NCI-H69 (cell line): Measurements from ENCODE around the gene UPF1.

ENCODE experiments used
- DNase-seq: peaks from one replicate; lab custom pipeline; 2025; lab: John Stamatoyannopoulos, UW

UPF1 gene

DNA sequence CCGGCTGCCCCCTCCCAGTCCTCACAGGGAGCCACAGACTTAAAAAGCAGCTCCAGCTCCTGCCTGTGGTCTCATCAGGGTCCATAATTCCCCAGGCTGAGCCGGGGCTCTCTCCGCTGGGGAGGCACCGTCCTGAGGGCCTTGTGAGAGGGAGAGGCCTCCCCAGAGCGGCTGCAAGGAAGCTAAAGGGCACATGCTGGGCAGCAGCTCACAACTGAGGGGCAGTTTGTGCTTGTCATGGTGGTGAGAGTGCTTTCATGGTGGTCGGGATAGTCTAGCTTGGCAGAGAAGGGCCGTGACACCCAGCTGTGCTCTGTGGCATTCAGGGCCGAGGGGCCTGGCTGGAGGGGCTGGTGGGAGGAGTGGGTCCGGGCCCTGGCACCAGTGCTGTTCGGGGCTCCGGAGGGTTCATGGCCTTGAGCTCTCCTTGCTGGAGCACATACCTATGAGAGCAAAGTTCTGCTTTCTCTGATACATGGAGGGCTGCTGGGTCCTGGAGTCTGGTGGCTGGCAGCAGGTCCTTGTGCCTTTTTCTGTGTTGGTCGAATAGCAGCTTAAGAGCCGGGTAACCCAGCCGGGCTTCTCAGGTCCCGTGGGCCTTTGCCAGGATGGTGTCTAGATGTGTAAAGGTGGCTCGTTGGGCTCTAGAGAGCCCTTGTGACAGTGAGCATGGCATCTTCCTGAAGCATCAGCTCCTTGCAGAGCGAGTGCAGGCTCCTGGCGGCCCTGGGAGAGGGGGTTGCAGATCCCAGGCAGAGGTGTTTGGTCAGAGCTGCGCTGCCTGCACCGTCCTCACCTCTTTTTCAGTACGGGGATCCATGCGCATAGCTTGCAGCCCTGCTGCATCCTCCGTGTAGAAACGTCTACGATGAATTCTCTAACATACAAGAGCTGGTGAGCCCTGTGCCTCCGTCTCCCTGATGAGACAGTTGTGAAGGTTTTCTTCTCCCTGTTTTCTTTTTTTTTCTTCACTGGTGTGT lies 8.8 kb downstream of the UPF1 start:
- no peak for DNase-seq

DNA sequence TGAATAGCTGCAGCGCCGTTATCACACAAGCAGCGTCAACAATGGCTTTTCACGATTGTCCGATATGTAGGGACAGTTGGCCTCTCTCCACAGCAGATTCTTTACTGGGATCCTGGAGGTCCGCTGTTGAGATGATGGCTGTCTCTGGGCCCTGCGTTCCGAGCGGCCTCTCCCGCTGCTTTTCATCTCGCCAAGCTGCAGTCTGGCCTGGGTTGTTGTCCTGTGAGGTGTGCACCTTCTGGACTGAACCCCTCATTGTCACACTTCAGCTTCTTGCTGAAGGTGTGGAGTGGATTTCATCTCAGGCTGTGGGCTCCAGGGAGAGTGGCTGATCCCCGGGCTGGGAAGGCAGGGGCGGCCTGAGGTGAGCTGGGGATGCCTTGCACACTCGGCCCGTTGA lies 9.6 kb downstream of the UPF1 start:
- DNase-seq, result no peak

DNA sequence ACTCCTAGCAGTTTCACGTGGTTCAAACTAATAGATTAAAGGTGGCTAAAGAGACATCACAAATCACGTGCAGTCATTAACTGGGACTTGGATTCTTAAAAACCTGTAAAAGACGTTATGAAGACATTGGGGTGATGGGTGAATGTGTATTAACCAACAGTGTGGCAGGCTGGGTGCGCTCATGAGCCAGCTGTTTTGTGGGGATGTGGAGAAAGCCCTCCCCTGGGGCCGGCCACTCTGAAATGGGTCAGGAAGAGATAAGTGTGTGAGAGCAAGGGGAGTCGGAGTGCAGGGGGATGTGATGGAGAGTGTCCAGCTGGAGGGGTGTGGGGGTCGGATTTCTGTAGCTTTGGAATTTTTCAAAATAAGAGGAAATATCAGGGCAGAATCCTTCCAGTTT lies 10.4 kb downstream of the UPF1 start:
- DNase-seq, result no peak

DNA sequence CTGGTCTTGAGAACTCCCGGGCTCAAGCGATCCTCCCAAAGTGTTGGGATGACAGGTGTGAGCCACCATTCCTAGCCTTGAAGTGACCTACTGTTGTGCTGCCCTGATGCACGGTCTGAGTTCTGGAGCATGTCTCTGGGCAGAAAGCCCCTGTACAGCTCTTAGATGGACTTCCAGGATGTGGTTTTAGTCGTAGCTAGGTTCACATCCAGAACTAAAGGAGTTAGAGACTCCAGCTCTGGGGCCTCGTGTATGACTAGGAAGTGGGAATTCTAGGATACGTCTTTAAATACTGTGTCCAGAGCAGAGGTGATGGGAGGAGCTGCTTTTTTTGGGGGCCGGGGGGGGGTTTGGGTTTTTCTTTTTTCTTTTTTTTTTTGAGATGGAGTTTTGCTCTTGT lies 12.2 kb downstream of the UPF1 start:
- no peak for DNase-seq

DNA sequence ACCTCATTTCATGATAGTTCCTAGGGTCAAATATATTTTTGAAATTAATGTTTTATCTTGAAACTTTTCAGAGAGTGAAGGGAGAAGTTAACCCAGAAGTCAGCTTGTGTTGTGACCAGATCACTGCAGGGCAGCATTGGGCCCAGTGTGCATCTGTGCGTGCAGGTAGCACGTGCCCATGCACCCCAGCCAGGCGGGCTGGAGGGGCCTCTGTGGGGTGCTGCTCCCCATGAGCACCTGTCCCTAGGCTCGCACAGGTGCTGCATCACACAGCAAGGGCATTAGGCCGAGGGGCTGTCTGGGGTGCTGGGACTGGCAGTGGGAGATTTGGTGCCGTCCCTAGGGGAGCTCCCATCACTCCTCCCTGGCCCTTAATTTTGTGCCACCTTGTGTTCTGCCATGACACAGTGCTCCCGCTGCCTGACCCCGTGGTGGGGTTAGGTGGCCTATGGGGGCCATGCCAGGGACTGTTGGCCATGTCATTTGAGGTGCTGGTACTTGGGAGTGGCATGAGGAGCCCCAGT lies 13.1 kb downstream of the UPF1 start:
- DNase-seq, result no peak

DNA sequence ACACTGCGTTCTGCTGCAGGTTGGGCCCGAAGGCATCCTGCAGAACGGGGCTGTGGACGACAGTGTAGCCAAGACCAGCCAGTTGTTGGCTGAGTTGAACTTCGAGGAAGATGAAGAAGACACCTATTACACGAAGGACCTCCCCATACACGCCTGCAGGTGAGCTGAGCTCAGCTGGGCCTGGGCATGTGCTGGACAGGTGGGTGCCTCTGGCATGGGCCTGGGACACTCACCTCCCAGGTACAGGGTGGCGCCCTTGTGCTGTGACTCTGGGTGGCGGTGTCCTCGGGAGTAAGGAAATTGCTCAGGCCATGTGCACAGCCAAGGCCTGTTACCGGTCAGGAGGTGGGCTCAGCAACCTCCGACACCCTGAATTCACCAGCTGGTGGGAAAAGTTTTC lies 14.2 kb downstream of the UPF1 start:
- no peak for DNase-seq

DNA sequence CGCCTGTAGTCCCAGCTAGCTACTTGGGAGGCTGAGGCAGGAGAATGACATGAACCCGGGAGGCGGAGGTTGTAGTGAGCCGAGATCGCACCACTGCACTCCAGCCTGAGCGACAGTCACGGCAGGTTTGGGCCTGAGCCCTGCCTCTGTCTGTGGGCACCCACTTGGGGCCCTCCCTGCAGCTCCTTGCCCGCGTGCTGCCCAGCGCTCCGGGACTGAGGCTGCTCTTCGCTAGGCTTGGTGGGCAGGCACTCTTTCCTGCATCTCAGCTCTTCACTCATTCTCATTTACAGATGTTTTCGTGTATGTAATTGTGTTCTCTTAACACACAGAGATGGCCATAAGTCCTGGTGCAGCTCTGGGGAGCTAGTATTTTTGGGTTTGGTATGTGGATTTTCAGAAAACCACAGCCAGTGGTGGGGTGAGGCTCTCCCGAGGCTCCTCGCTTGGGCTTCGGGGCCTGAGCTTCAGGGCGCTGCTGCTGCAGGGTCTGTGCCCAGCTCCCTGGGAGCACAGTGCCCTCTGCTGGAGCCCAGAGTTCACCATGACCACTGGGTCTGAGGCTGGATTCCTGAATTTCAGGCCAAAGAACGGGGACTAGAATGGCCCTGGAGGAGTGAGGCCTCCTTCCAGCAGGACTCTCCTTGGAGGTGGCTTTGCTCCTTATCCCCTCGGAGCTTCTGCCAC lies 15.2 kb downstream of the UPF1 start:
- peak; percentile 71 for DNase-seq

DNA sequence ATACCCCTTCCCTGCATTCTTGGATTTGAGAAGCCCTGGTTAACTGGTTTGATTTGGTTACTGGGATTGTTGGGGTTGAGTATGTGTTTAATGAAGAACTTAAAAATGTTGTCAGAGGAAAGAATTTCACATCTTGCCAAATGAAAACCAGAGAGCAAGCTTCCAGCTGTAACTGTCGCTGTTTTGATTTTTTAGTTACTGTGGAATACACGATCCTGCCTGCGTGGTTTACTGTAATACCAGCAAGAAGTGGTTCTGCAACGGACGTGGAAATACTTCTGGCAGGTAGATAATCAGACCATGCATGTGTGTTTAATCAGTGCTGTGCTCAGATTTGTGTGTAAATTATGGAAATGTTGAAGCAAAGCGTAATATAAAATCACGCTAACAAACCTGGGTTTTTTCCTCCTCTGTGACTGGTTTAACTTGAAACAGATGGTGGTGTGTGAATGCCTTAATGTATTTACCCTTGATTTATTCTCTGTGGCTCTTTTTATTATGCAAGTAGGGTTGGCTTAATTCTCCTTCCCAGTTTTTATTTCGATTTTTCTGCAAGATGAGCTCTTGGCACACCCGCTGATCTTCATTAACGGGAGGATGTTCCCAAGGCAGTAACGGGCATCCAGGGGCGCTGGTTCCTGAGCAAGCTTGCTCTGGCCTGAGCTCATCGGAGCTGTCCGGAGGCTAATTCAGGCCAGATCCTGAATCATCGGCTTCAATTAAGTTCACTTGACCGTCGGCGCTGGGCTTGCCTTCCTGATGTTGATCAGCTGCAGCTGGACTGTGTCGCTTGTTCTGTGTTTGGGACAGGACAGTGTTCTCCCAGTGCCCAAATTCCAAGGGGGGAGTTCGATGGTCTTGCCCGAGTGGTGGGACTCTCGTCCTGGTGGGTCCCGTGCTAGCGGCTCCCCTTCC lies 16.0 kb downstream of the UPF1 start:
- no peak for DNase-seq

DNA sequence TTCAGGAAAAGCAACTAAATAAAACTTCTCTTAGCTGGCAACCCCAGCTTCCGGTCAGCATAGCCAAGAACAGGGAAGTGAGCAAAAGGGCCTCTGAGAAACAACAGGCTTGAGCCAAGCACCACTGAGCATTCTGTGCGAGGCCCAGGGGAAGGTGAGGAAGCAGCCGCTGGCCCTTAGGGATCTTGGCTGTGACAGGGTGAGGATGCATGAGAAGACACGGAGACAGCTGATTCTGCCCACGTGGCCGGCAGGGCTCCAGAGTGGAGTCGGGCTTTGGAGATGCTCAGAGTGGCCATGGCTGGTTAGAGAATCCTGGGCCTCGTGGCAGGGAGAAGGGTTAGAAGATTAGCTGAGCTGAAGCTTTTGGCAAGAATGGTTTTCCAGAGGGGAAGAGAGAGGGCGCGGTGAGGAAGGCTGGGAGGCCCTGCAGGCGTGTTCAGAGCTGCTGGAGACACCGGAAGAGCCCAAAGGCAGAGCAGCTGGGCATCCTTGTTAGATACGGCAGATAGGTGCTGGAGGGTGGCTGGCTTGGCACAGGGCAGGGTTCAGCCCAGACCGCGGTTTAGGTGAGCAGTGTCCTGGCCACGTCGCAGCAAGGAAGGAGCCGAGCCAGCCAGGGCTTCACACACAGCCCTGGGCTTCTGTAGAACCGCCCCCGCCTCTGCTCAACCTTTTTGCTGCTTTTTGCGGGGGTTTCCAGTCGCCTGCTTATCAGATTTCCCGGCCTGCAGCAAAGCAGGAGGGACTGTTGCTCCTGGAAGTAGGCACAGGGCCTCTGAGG lies 17.3 kb downstream of the UPF1 start:
- no peak for DNase-seq

DNA sequence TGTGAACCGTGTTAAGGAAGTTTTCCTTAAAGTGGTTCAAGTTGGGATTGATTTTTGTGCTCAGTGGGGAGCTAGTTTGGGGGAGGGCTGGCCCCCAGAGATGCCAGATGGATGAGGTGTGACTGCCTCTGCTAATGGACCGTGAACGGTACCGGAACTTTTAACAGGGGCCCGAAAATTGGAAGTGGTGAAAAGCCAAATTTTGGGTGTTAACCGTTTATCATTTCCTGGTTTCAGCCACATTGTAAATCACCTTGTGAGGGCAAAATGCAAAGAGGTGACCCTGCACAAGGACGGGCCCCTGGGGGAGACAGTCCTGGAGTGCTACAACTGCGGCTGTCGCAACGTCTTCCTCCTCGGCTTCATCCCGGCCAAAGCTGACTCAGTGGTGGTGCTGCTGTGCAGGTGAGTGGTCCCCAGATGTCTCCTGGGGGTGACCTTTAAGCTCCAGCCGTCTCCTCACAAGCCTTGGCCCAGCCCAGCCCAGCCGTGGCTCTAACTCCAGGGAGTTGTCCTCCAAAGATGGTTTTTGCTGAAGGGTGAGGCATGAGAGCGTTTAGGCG lies 18.2 kb downstream of the UPF1 start:
- DNase-seq, result no peak

DNA sequence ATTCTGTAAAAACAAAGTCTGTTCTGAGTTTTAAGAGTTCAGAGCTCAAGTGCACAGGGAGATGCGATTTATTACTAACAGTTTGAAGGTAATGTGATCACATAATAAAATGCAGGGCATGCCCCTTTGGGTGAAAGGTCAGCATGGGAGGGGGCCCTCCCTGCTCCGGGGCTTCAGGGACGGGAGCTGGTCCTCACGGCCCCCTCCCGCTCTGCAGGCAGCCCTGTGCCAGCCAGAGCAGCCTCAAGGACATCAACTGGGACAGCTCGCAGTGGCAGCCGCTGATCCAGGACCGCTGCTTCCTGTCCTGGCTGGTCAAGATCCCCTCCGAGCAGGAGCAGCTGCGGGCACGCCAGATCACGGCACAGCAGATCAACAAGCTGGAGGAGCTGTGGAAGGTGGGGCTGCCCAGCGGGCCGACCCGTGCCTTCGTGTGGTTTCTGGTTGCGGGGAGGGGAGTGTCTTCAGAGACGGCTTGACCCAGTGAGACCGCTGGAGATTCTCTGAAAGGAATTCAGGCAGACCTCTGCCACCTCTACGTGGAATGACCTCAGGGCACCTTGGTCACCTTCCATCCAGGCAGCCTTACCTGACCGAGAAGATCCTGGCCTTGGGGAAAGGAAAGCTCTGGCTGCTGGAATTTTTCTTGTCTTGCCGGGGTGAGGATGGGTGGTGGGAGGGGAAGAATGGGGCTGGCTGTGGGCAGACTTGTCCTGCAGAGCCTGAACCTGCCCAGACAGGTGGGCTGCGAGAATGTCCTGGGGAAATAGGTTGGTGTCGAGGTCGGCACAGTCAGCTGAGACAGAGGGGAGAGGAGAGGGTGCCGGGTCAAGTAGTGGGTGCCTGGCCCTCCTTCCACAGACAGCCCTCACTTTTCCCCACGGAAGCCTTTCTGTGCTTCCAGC lies 19.0 kb downstream of the UPF1 start:
- no peak for DNase-seq

DNA sequence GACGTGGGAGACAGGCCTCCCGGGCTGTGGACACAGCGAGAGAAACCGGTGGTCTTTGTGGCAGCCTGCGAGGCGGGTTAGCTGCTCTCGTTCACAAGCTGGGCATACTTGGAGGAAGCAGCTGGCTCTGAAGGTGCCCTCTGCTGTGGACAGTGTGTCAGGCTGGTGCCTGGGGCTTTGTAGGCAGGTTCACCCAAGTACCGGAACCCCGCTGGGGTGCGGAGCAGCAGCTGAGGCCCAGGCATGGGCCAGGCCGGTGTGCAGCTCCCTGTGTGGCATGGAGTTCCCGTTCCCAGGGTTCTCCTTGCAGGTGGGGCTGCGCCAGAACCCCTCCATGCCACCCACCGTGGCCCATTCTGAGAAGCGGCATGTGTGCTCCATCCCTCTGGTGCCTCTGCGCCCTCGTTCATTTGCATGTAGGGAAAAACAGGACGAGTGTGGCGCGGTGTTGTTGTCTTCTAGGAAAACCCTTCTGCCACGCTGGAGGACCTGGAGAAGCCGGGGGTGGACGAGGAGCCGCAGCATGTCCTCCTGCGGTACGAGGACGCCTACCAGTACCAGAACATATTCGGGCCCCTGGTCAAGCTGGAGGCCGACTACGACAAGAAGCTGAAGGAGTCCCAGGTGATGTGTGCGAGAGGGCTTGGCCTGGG lies 20.0 kb downstream of the UPF1 start:
- no peak for DNase-seq

DNA sequence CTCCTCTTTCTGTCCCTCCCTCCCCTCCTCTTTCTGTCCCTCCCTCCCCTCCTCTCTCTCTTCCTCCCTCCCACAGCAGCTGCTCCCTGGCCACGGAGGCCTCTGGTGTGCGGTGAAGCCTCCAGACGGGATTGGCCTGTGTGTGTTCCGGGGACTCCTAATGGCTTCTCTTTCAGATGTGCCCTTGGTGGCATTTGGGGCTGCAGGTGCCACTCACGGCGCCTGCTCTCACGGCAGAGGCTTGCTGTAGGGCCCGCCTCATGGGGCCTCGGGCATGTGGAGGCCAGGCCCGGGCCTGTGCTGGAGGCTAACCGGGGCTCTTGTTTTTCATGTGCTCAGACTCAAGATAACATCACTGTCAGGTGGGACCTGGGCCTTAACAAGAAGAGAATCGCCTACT lies 20.9 kb downstream of the UPF1 start:
- no peak for DNase-seq

DNA sequence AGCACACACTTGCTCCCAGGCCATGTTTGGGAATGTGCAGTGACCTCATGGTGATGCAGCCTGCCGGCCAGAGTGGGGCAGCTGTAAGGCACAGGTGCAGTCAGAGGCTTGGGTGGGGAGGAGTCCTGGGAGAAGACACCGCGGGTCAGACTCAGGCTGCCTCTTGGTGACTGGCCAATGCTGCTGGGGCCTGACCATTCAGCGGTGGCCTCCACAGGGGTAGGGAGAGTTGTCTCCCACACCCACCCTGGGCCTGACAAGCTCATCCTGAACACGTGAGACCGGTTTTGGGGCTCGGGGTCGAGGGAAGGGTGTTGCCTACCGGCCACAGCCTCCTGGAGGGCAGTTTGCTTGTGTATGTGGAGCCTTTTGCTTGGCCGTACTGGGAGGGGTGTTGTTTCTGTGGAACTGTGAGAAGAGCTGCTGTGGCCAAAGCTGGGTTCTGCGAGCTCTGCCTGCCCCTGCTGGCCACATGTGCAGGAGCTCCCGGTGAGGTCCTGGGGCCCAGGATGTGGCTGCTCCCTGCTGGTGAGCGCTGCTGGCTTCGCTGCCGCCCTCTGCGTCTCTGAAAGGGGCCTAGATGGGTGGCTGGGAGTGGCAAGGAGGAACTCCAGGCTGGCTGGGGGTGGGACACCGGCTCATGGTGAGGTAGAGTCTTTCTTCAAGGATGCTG lies 22.1 kb downstream of the UPF1 start:
- no peak for DNase-seq

DNA sequence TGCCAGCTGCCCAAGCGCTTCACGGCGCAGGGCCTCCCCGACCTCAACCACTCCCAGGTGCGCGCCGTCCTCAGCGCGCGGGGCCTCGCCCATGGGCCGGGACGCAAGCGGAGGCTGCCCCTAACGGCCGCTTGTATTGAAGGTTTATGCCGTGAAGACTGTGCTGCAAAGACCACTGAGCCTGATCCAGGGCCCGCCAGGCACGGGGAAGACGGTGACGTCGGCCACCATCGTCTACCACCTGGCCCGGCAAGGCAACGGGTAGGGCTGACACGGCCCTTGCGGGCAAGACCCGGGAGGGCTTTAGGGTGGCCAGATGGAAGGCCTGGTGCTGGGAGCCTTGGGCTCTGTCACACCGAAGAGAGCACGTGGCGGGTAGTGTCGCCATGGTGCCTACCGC lies 23.2 kb downstream of the UPF1 start:
- no peak for DNase-seq

DNA sequence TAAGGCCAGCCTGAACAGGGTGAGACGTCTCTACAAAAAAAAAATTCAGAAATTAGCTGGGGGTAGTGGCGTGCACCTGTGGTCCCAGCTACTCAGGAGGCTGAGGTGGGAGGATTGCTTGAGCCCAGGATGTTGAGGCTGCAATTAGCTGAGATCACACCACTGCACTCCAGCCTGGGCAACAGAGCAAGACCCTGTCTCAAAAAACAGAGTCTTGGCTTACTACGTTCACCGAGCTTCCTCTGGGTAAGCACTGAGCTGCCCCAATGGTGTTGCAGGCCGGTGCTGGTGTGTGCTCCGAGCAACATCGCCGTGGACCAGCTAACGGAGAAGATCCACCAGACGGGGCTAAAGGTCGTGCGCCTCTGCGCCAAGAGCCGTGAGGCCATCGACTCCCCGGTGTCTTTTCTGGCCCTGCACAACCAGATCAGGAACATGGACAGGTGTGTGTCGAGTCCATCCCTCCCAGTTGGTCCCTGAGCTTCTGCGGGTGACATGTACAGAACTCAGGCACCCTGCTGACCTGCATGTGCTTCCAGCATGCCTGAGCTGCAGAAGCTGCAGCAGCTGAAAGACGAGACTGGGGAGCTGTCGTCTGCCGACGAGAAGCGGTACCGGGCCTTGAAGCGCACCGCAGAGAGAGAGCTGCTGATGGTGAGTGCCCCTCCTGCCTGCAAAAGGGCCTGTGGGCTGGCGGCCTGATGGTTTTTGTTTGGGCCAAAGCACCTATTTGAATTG lies 24.1 kb downstream of the UPF1 start:
- DNase-seq, result no peak

DNA sequence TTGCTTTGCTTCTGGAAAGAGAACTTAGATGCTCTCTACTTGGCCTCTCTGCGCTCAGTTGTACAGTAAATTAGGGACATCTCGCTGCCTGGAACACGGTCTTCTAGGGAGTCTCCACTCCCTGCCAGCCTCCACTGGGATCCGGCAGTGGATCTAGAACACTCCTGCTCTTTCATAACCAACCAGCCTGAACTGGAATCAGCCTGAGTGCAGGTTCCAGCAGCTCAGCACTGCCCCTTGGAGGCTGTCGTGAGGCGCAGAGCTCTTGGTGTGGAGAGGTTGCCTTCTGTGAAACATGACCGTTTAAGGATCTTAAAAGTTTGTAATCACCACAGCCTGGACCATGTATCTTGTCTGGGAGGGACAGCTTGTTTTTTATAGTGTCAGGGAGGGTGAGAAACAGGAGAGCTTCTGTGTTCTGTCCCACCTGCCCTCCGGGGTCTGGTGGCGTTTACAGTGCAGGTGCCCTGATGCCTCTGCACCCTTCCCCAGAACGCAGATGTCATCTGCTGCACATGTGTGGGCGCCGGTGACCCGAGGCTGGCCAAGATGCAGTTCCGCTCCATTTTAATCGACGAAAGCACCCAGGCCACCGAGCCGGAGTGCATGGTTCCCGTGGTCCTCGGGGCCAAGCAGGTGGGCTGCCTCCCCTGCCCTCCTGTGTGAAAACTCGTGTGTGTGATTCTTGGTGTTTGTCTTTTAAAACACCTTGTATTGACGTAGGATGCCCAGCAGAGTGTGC lies 24.8 kb downstream of the UPF1 start:
- DNase-seq, result peak; percentile 13
